Hepatocyte (in vitro differentiated cells): ENCODE data around the gene CDC20B. TPM values are rescaled to one million over a fixed set of nuclear protein-coding genes. Genes with fewer than 3 reads are reported as not detected.

Experiments
- DNase-seq: peaks from one replicate; pipeline ENCODE4 v3.0.0-alpha.2; 2016; ENCODE audit warnings: low spot score
- H2AFZ ChIP-seq: fragments of 200-600 bp; sonication (generic); 2 replicates; pipeline ENCODE4 v1.6.0; 2016; ENCODE audit warnings: antibody characterized with exemption, mild to moderate bottlenecking
- H3K27ac ChIP-seq: fragments of 200-600 bp; sonication (generic); 2 replicates; pipeline ENCODE4 v1.5.1; 2016; ENCODE audit warnings: mild to moderate bottlenecking
- H3K27me3 ChIP-seq: fragments of 200-600 bp; sonication (generic); 2 replicates; pipeline ENCODE4 v1.6.1; 2016
- H3K36me3 ChIP-seq: fragments of 200-600 bp; sonication (generic); replicated peaks from 2 replicates; pipeline ENCODE4 v1.5.1; 2016; ENCODE audit warnings: low read depth; ENCODE audit not compliant: insufficient read depth
- H3K4me1 ChIP-seq: fragments of 200-600 bp; sonication (generic); 2 replicates; pipeline ENCODE4 v1.5.1; 2016; ENCODE audit warnings: mild to moderate bottlenecking, moderate library complexity; ENCODE audit not compliant: insufficient read depth
- H3K4me2 ChIP-seq: fragments of 200-600 bp; sonication (generic); 2 replicates; pipeline ENCODE4 v1.6.0; 2016
- H3K4me3 ChIP-seq: fragments of 200-600 bp; sonication (generic); 2 replicates; pipeline ENCODE4 v1.5.1; 2016; ENCODE audit warnings: mild to moderate bottlenecking
- H3K79me2 ChIP-seq: fragments of 200-600 bp; sonication (generic); 2 replicates; pipeline ENCODE4 v1.6.0; 2017; ENCODE audit warnings: mild to moderate bottlenecking
- H3K9me2 ChIP-seq: fragments of 200-600 bp; sonication (generic); replicated peaks from 2 replicates; pipeline ENCODE4 v1.6.0; 2017; ENCODE audit warnings: mild to moderate bottlenecking; ENCODE audit not compliant: insufficient read depth
- H3K9me3 ChIP-seq: fragments of 200-600 bp; sonication (generic); 2 replicates; pipeline ENCODE4 v1.5.1; 2016; ENCODE audit warnings: low read depth, mild to moderate bottlenecking
- H4K20me1 ChIP-seq: fragments of 200-600 bp; sonication (generic); 2 replicates; pipeline ENCODE4 v1.6.0; 2016; ENCODE audit warnings: mild to moderate bottlenecking; ENCODE audit not compliant: insufficient read depth, poor library complexity, severe bottlenecking
- EZH2 ChIP-seq: fragments of 200-600 bp; sonication (generic); IDR thresholded peaks from 2 replicates; pipeline ENCODE4 v1.6.1; 2016; ENCODE audit warnings: antibody characterized with exemption, mild to moderate bottlenecking, borderline replicate concordance
- EZH2phosphoT487 ChIP-seq: fragments of 200-600 bp; sonication (generic); IDR thresholded peaks from one replicate; pipeline ENCODE4 v1.6.1; 2018; ENCODE audit warnings: antibody characterized with exemption, mild to moderate bottlenecking, low read depth, moderate library complexity; ENCODE audit not compliant: unreplicated experiment, severe bottlenecking
- WGBS: methylation state at CpG from one replicate; pipeline ENCODE4 v1.1.6; 2016; ENCODE audit warnings: low lambda C conversion rate; ENCODE audit errors: missing lambda C conversion rate; 5-methylcytosine and 5-hydroxymethylcytosine counted together
- polyA plus RNA-seq: library from polyadenylated mRNA; unstranded; fragments of >200 nt; fragmentation: Nextera tagmentation; extraction: Ambion mirVana; gene quantifications from 2 replicates; pipeline ENCODE4 v1.2.1, GENCODE V29; 2016
- total RNA-seq: library from RNA; depleted of rRNA; stranded (reverse); fragments of >200 nt; gene quantifications from 2 replicates; pipeline ENCODE4 v1.2.3, GENCODE V29; 2014
- TF ChIP-seq, protein P1 (sequence below): fragments of 200-600 bp; sonication (generic); IDR thresholded peaks from 2 replicates; pipeline ENCODE4 v1.5.1; 2016; ENCODE audit warnings: antibody characterized with exemption, mild to moderate bottlenecking; ENCODE audit not compliant: poor library complexity

Gene CDC20B
- total and polyA plus RNA-seq, 2 experiments from 2014 or later = 0.30 TPM; not detected in 1

DNA sequence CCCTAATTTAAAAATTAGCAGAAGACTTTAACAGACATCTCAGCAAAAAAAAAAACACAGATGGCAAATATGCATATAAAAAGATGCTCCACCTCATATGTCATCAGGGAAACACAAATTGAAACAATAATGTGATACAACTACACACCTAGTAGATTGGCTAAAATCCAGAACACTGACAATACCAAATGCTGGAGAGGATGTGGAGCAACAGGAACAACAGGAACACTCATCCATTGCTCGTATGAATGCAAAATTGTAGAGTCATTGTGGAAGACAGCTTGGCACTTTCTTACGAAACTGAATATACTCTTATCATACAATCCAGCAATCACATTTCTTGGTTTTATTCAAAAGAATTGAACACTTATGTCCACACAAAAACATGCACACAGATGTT lies 32.0 kb upstream of the CDC20B start:
- H2AFZ ChIP-seq = no peak overlapping the region
- no peak overlapping the region for H3K4me3 ChIP-seq
- TF ChIP-seq EZH2phosphoT487 (no peak), EZH2 (no peak)
- TF ChIP-seq, protein P1, sequence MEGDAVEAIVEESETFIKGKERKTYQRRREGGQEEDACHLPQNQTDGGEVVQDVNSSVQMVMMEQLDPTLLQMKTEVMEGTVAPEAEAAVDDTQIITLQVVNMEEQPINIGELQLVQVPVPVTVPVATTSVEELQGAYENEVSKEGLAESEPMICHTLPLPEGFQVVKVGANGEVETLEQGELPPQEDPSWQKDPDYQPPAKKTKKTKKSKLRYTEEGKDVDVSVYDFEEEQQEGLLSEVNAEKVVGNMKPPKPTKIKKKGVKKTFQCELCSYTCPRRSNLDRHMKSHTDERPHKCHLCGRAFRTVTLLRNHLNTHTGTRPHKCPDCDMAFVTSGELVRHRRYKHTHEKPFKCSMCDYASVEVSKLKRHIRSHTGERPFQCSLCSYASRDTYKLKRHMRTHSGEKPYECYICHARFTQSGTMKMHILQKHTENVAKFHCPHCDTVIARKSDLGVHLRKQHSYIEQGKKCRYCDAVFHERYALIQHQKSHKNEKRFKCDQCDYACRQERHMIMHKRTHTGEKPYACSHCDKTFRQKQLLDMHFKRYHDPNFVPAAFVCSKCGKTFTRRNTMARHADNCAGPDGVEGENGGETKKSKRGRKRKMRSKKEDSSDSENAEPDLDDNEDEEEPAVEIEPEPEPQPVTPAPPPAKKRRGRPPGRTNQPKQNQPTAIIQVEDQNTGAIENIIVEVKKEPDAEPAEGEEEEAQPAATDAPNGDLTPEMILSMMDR = no peak
- peaks cover 24% of the 10 kb centered on the region for H3K27me3 ChIP-seq
- no peaks in the 10 kb centered on the region for H3K9me2 ChIP-seq
- H3K27ac ChIP-seq = no peak overlapping the region
- H3K79me2 ChIP-seq = no peaks in the 10 kb centered on the region
- no peak overlapping the region for H3K4me2 ChIP-seq
- no peaks in the 10 kb centered on the region for H4K20me1 ChIP-seq
- H3K4me1 ChIP-seq = no peaks in the 10 kb centered on the region
- H3K36me3 ChIP-seq = no peaks in the 10 kb centered on the region
- DNase-seq = no peak
- no peaks in the 10 kb centered on the region for H3K9me3 ChIP-seq
- 94% methylated on average over 2 of the region's 2 CpGs for WGBS

DNA sequence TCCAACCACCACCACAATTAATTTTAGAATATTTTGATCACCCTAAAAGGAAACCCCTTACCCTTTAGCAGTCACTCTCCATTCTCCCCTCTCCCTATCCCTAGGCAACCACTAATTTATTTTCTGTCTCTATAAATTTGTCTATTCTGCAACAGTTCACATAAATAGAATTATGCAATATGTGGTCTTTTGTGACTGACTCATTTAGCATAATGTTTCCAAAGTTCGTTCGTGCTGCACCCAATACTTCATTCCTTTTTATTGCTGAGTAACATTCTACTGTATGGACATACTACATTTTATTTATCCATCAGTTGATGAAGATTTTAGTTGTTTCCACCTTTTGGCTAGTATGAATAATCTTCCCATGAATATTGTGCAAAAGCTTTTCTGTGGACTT lies 18.2 kb upstream of the CDC20B start:
- Histone ChIP-seq H3K4me1 (no peaks in the 10 kb centered on the region), H4K20me1 (no peaks in the 10 kb centered on the region), H3K9me2 (no peaks in the 10 kb centered on the region), H3K79me2 (no peaks in the 10 kb centered on the region), H3K4me2 (no peak overlapping the region), H3K4me3 (no peak overlapping the region), H3K9me3 (no peaks in the 10 kb centered on the region), H3K27me3 (peaks cover 40% of the 10 kb centered on the region), H3K27ac (no peak overlapping the region), H2AFZ (no peak overlapping the region), H3K36me3 (no peaks in the 10 kb centered on the region)
- 92% methylated on average over 2 of the region's 2 CpGs for WGBS
- TF ChIP-seq EZH2phosphoT487 (no peak), EZH2 (no peak)
- TF ChIP-seq, protein P1 = no peak
- DNase-seq = no peak

DNA sequence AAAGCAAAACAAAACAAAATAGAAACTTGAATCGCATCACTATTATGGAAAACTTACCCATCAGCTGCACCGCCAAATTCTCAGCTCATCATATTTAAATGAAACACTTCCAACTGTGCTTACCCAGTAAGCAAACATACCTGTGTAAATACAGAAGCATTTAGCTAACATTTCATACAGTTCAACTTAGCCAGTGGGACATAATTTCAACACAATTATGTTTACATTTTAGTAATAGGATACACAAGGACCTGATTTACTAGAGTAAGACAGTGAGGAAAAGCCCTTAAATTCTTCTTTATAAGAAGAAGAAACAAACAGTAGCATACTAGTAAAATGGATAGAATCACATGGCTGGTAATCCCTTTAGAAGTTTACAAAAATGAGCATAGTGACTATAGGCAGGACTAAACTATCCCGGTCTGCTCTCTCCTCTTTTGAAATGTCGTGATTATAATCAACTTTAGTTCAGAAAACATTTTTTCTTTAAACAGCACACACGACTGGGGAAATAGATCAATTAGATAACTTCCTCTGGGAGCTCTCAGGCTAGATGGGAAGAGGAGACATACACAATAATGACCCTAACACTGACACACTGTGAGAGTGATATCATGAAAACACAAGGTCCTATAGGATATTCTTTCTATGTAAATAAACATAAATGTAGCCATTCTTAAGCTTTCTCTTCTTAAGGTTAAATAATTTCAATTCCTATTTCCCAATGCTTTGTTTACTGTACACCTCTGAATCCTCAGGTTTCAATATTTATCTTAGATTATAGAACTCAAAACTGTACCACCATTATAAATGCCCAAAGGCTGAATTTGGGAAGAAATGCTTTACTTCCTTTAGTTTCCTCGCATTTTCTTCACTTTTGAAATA lies 15.9 kb upstream of the CDC20B start:
- H3K4me1 ChIP-seq = no peaks in the 10 kb centered on the region
- H3K27me3 ChIP-seq = peaks cover 51% of the 10 kb centered on the region
- no peaks in the 10 kb centered on the region for H3K36me3 ChIP-seq
- H3K9me2 ChIP-seq = no peaks in the 10 kb centered on the region
- no peaks in the 10 kb centered on the region for H3K9me3 ChIP-seq
- 58% methylated on average over 6 of the region's 6 CpGs for WGBS
- no peaks in the 10 kb centered on the region for H3K79me2 ChIP-seq
- no peaks in the 10 kb centered on the region for H4K20me1 ChIP-seq
- no peak overlapping the region for H3K4me2 ChIP-seq
- no peak overlapping the region for H3K4me3 ChIP-seq
- H3K27ac ChIP-seq = no peak overlapping the region
- TF ChIP-seq EZH2 (no peak), EZH2phosphoT487 (no peak)
- TF ChIP-seq, protein P1 = no peak
- no peak overlapping the region for H2AFZ ChIP-seq
- DNase-seq = no peak
